HG03095 (cell line): Measurements from ENCODE around the gene ADAT2.
A peak's percentile ranks its signal among the peaks of the same experiment; 100 is the strongest.

Experiments
- ATAC-seq: cut with Tn5 transposase; IDR thresholded peaks from one replicate; pipeline ENCODE4 v1.9.1; 2021; ENCODE audit warnings: moderate library complexity; ENCODE audit not compliant: unreplicated experiment

Gene ADAT2

GRCh38 chr6:143441680-143442545 lies 8.6 kb downstream of the ADAT2 start:
- no peak for ATAC-seq

GRCh38 chr6:143441010-143441409 lies 9.5 kb downstream of the ADAT2 start:
- ATAC-seq, result no peak

- ATAC-seq, result no peak
These were observed 17.9 kb downstream of the ADAT2 start for GRCh38 chr6:143432588-143432987.

GRCh38 chr6:143431226-143431625 lies 19.3 kb downstream of the ADAT2 start:
- ATAC-seq, result no peak

GRCh38 chr6:143429970-143430369 lies 20.5 kb downstream of the ADAT2 start:
- no peak for ATAC-seq

DNA sequence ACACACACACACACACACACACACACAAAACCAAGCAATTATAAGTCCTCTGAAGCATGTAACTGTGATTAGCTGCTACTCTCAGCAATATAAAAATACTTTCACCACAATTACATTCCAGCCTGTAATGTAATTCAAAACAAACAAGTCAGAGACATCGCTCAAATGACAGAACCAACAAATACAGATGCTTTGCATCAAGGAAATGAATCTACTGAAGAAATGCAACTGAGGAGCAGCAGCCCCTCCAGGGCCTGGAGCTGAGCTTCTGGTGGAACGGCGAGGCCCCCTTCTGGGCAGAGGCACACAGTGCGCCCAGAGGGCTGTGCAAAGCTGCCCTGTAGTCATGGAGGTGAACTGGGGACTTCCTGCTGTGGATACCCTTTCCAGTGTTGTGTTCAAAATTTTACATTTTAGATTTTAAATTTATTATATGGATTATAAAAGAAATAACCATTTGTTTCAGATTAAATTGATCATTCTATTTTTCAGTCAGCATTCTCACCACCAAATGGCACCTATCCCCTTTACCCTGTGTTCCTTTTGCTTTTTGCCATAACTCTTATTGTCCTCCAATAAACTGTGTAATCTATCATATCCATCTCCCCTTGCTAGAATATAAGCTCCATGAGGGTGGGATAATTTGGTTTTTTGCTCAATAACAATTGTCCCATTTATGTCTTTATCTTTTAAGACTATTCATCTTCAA lies 23.2 kb downstream of the ADAT2 start:
- peak; percentile 100 for ATAC-seq

GRCh38 chr6:143426026-143426425 lies 24.5 kb downstream of the ADAT2 start:
- no peak for ATAC-seq

DNA sequence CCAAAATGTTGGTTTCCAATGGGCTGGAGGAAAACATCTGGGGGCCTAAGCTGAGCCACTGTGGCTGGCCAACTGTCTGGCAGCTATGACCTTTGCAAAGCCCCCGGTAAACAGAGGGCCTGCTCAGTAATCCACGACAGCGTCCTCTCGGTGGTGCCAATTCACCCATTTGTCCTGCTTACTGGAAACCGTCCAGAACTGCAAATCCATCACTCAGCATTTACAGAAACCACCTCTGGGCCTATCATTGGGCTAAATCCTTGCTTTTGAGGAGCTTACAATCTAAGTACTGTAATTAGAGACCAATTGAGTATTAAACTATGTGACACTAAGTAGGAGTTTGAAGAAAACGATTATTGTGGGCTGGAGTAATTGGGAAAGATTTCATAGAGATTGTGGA lies 31.0 kb downstream of the ADAT2 start:
- no peak for ATAC-seq

- no peak for ATAC-seq
These were observed 35.7 kb downstream of the ADAT2 start for GRCh38 chr6:143414769-143415168.

- no peak for ATAC-seq
These were observed 39.6 kb downstream of the ADAT2 start for GRCh38 chr6:143410859-143411270.

- ATAC-seq, result no peak
These were observed 41.7 kb downstream of the ADAT2 start for GRCh38 chr6:143408787-143409162.

- ATAC-seq, result no peak
These were observed 42.2 kb downstream of the ADAT2 start for GRCh38 chr6:143408151-143408786.

- ATAC-seq, result no peak
These were observed 43.8 kb downstream of the ADAT2 start for GRCh38 chr6:143406673-143407072.

DNA sequence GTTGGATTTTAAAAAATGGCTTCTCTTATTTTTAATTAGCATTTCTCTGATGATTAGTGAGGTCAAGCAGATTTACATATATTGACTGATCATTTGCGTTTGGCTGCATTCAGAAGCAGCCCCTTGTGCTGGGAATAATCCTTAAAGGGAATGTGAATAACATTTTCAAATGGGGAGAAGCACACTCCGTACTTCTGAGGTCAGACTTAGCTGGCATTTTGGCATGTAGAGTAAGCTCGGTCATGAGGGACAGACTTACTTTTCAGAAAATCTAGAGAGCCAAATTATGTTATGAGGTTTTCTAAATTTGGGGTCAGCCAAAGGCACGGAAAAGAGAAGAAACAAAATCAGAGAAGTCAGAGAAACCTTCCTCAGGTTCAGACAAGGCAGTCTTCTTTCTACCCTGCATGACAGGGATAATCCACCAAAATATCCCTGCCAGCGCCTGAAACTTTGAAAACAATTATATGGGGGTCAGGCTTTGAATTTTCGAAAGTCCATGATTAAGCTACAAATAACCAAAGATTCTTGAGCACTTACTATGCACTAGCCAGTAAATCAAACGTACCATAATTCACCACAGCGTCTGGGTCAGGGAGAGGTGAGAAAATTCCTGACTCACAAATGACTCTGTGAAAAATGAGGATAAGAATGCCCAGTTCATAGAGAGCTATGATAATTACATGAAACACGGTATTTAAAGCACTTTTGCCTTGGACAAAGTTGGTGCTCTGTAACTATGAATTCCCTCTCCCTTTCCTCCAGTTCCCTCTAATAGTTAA lies 44.9 kb downstream of the ADAT2 start:
- ATAC-seq, result no peak

DNA sequence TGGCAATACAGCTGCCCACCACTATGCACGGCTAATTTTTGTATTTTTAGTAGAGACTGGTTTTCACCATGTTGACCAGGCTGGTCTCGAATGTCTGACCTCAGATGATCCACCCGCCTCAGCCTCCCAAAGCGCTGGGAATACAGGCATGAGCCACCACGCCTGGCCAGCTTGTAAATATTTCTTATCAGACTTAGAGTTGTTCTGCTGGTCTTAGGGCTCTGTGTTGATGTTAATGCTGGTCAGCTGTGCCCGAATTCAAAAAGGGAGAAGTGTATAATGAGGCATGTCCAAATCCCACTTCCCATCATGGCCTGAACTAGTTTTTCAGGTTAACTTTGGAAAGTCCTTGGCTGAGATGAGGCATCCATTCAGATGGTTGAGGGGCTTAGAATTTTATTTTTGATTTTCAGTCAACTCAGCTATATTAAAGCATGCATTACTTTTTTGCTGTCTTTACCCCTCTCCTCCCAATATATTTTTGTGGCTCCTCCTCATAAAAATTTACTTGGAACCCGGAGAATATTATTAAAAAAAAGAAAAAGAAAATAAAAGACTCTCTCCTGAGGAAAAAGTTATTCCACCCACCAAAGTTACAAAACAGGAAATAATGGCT lies 47.7 kb downstream of the ADAT2 start:
- ATAC-seq, result no peak

- ATAC-seq, result no peak
These were observed 48.7 kb downstream of the ADAT2 start for GRCh38 chr6:143401636-143402370.

- ATAC-seq, result no peak
These were observed 49.4 kb downstream of the ADAT2 start for GRCh38 chr6:143401068-143401446.

DNA sequence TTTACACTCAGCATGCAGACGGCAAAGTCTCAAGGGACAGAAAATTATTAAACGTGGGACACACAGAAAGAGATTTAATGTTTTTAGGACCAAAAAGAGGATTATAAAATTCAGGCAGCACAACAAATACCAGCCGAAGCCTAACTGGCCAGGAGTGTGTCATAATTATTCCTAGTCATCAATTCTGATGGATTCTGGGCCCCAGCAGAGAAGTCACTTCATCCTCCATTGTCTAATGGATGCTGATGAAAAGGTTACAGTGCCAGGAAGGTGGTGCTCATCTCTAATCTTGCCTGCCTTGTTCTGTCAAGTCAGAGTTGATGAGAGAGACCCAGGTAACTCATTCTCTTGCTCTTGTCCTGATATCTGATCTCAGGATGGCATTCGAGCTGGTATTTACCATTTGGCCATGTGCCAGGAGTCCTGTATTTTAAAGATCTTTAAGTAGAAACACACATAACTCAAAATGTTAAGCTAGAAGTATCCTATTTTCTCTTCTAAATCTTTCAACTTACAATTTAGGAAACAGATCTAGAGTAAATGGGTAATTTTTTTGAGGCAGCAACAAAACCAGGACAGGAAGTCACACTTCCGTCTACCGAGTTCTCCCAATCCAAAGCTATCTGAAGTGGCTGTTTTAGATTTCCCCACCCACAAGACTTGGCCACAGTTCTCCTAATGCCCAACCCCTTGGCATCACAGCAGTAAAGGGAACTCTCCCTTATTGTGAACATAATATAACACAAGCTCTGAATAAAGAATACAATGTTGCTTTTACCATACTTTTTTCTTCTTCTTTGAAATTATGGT lies 50.0 kb downstream of the ADAT2 start:
- ATAC-seq, result peak; percentile 56

GRCh38 chr6:143399775-143400174 lies 50.7 kb downstream of the ADAT2 start:
- ATAC-seq, result no peak
